Measurements from ENCODE around the gene ZNF598.

The ZNF598 gene

DNA sequence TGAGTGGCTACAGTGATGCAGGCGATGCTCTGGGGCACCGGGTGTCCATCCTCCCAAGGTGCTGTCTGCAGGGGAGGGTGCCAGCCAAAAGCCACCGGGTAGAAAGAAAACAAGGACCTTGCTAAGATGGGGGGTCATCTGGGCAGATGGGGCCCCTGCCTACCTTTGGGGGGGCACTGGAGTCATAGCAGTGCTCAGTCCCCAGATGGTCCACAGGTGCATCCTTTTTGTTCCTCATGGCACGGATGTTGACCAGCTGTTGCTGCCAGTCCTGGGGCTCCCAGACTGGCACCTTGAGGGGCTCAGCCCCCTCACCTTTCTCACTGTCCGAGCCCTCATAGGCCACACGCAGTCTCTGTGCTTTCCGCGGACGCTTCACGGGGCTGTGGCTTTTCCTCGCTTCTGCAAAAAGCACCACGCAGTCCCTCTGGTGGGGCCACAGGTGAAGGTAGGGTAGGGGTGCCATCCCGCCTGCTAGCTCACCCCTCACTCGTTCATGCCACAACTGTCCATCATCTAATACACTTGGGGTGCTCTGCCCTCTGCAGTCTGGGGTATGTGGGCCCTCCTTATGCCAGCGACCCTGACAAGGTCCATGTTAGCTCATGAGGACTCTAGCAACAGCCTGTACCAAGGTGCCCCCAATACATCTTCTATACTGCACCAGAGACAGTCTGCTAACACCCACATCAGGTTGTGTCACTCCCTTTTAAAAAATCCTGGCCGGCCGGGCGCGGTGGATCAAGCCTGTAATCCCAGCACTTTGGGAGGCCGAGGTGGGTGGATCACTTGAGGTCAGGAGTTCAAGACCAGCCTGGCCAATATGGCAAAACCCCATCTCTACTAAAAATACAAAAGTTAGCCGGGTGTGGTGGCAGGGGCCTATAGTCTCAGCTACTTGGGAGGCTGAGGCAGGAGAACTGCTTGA, 36.6 kb upstream of the ZNF598 start:
- Mint-ChIP-seq H3K27ac (no peak overlapping the region), H3K36me3 (ENCODE audit: insufficient read depth) (peaks cover 5% of the 10 kb centered on the region), H3K27me3 (no peaks in the 10 kb centered on the region), H3K4me3 (peak overlapping the region; percentile 89 to 90), H3K4me1 (ENCODE audit: low read depth in 2 of 2) (peaks cover 15% of the 10 kb centered on the region in 2 donors), H3K9me3 (no peaks in the 10 kb centered on the region)
- ATAC-seq (replicated peaks) (no peak), DNase-seq (no peak)

DNA sequence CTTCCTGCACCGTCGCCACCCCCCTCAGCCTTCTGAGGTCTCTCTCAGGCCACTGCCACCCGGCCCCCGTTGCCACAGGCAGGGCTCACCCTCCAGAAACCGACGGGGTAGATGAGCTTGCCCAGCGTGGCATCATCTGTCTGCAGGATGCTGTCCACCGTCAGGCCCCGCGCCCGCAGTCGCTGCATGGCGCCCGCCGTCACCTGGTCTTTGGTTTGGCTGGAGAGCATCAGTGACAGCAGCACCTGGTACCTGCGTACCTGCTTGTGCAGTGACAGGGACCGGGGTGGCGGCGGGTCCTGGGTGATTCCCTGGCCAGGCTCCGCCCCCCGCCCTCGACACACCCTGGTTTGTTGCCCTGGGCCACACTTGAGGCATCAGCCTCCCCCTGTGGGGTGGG, 34.9 kb upstream of the ZNF598 start:
- Mint-ChIP-seq H3K9me3 (no peaks in the 10 kb centered on the region), H3K4me1 (ENCODE audit: low read depth in 2 of 2) (peaks cover 13 to 15% of the 10 kb centered on the region in 2 donors), H3K36me3 (ENCODE audit: insufficient read depth) (no peaks in the 10 kb centered on the region), H3K27ac (no peak overlapping the region), H3K27me3 (no peaks in the 10 kb centered on the region), H3K4me3 (no peak overlapping the region)
- DNase-seq = no peak
- ATAC-seq (replicated peaks) = no peak

DNA sequence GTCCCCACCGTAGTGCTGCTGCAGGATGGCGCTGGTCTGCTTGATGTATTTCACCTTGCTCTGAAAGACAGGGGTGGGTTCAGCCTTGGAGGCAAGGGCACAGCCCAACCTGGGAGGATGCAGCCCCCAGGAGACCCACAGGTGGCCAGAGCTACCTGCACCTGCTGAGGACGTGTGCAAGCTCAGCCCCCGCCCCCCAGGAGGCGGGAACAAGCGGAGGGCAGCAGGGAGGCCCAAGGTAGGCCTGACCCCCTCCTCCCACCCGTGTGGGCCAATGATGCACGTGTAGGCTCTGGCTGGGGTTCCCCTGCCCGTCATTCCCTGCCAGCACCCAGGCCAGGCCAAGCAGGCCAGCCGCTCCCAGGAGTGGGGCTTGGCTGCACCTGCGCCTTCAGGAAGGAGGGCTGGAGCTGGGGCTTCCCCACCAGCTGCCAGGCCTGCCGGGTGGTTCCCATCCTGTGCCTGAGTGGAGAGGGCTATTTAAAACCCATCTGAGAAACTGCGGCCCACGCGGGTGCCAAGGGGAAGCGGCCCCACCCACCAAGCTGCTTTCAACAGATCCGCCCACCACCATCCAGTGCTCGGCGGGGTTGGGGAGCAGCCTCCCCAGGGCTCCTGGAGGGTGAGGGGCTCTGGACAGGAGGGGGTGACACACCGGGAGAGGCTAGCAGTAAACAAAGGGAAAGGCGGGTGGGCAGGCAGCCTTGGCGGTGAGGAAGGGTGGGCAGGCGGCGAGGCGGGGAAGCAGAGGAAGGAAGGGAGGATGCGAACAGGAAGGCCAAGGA, 34.2 kb upstream of the ZNF598 start:
- Mint-ChIP-seq H3K9me3 (no peaks in the 10 kb centered on the region), H3K27ac (no peak overlapping the region), H3K36me3 (ENCODE audit: insufficient read depth) (no peaks in the 10 kb centered on the region), H3K4me3 (no peak overlapping the region), H3K4me1 (ENCODE audit: low read depth in 2 of 2) (peaks cover 13 to 15% of the 10 kb centered on the region in 2 donors), H3K27me3 (no peaks in the 10 kb centered on the region)
- no peak for ATAC-seq (replicated peaks)
- DNase-seq = no peak

DNA sequence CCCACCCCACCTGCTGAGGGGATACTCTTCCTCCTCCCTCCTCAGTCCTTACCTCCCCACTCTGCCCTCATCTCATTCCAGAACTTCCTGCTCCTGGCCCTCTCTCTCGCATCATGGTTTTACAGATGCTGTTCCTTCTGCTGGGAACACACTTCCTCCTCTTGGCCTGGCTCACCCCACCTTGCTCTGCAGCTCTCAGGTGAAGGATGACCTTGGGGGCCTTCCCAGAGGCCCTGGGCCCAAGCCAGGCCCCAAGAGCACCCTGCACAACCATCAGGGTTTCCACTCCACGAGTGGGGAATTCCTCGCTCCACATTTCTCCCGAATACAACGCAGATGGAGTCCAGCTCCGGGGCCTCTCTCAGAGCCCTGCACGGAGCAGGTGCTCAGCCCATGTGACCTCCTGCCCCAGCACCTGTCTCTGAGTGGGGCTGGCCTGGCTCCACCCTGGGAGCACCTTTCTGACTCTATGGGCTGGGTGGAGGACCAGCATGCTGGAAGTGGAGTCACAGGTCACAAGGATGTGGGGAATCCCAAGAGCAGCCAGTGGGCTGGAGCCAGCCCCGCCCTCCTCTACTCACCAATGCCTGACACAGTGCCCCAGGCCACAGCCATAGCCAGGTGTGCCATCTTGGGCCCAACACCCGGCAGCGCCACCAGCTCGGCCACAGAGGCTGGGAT, 33.5 kb upstream of the ZNF598 start:
- H3K4me3 Mint-ChIP-seq = no peak overlapping the region
- peaks cover 6 to 8% of the 10 kb centered on the region in 2 donors for H3K4me1 Mint-ChIP-seq (ENCODE audit: low read depth in 2 of 2)
- H3K27ac Mint-ChIP-seq = no peak overlapping the region
- ATAC-seq (replicated peaks) (no peak), DNase-seq (no peak)
- H3K9me3 Mint-ChIP-seq = no peaks in the 10 kb centered on the region
- no peaks in the 10 kb centered on the region for H3K36me3 Mint-ChIP-seq (ENCODE audit: insufficient read depth)
- H3K27me3 Mint-ChIP-seq = no peaks in the 10 kb centered on the region

DNA sequence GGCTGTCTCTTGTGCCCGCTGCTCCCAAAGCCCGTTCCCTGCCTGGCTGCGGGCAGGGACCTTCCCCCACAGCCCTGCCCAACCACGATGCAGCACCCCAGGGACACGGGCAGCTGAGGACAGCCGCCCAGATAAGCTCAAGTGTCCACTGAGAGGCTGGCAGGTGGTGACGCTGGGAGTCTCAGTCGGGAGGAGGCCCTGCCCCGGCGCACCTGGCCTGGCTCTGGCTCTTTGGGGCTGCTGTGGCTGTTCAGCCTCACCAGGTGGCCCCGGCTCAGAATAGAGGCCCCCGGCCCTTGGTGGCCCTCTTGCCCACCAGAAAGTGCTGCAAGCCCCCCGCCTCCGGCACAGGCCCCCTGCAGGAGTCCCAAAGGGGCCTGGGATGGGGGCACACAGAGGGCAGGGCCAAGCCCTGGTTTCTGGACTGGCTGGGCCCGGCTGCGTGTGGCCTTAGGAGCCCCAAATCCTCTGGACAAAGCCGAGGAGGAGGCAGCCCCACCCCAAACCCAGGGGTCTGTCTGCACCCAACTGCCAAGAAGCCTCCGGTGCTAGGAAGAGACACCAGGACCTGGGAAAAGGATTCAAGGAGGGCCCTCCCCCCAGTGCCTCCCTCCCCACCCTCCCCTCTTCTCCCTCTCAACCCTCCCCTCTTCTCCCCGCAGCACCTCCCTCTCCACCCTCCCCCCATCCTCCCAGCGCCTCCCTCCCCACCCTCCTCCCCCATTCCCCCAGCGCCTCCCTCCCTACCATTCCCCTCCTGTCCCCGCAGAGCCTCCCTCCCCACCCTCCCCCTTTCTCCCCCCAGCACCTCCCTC, 32.8 kb upstream of the ZNF598 start:
- no peak for ATAC-seq (replicated peaks)

DNA sequence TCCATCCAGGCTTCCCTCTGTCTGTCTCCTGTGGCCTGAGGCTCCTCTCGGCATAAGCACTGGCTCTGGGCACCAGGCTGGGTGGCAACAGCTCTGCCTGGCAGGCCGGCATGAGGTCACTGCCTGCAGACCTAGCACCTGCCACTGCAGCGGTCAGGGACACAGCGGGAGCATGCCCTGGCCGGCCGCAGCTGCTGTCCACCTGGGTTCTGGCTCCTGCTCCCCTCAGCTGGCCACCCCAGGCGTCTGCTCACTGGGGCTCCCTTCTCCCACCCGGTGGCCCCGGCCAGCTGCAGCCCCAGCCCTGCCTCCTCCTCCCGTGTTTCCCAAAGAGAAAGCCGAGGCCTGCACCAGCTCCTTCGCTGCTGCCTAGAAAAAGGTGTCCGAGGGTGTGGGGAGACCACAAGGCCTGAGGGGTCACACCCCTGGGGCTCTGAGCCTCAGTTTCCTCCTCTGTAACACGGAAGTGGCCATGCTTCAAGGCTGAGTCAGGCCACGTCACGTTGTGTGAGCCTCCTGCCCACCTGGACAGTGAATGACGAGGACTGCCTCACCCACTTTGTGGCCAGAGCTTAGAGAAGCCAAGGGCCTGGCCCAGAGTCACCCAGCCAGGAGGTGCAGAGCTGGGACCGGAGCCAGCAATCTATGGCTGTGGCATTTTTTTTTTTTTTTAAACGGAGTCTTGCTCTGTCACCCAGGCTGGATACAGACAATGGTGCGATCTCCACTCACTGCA, 31.3 kb upstream of the ZNF598 start:
- DNase-seq (no peak), ATAC-seq (replicated peaks) (no peak)
- Mint-ChIP-seq H3K36me3 (ENCODE audit: insufficient read depth) (no peaks in the 10 kb centered on the region), H3K4me3 (no peak overlapping the region), H3K27ac (no peak overlapping the region), H3K4me1 (ENCODE audit: low read depth in 2 of 2) (no peaks in the 10 kb centered on the region), H3K27me3 (no peaks in the 10 kb centered on the region), H3K9me3 (no peaks in the 10 kb centered on the region)

More for the DNA sequence above, 32.8 kb upstream of the ZNF598 start:
- H3K27me3 Mint-ChIP-seq = no peaks in the 10 kb centered on the region
- no peaks in the 10 kb centered on the region for H3K9me3 Mint-ChIP-seq
- H3K27ac Mint-ChIP-seq = no peak overlapping the region
- no peaks in the 10 kb centered on the region for H3K36me3 Mint-ChIP-seq (ENCODE audit: insufficient read depth)
- no peak for DNase-seq
- no peak overlapping the region for H3K4me3 Mint-ChIP-seq
- H3K4me1 Mint-ChIP-seq (ENCODE audit: low read depth in 2 of 2) = peaks cover 5 to 6% of the 10 kb centered on the region in 2 donors

DNA sequence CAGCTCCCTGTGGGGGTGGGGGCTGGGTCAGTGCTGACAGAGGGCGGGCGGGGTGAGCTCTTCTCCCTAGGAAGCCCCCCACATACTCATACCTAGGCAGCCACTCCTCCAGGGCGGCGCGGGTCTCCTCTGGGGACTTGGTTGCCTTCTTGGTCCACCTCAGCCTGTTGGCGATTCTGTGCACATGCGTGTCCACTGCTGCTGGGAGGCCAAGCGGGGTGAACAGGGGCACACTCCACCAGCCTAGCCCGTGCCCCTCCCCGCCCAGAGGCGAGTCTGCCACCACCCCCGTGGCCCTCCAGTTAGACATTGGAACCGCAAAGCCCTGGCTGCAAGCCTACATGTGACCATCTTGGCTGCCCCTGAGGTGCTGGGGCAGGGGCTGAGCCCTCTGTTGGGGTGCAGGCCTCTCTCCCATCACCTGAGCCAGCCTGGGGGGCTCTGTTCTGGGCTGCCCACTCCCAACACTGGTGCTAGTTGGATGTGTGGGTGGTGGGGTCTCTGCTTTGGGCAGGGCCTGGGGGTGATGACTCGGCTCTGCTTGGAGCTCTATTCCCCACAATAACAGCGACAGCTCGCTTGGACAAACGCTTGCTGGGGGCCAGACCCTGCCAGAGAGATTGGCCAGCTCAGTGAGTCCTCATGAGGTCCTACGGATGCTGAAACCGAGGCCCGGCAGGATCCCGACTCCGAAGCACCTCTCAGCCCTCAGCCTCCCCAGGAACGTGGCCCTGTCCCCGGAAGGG, 30.6 kb upstream of the ZNF598 start:
- Mint-ChIP-seq H3K27me3 (no peaks in the 10 kb centered on the region), H3K9me3 (no peaks in the 10 kb centered on the region), H3K36me3 (ENCODE audit: insufficient read depth) (no peaks in the 10 kb centered on the region), H3K27ac (no peak overlapping the region), H3K4me3 (no peak overlapping the region), H3K4me1 (ENCODE audit: low read depth in 2 of 2) (no peaks in the 10 kb centered on the region)
- DNase-seq (no peak), ATAC-seq (replicated peaks) (no peak)

DNA sequence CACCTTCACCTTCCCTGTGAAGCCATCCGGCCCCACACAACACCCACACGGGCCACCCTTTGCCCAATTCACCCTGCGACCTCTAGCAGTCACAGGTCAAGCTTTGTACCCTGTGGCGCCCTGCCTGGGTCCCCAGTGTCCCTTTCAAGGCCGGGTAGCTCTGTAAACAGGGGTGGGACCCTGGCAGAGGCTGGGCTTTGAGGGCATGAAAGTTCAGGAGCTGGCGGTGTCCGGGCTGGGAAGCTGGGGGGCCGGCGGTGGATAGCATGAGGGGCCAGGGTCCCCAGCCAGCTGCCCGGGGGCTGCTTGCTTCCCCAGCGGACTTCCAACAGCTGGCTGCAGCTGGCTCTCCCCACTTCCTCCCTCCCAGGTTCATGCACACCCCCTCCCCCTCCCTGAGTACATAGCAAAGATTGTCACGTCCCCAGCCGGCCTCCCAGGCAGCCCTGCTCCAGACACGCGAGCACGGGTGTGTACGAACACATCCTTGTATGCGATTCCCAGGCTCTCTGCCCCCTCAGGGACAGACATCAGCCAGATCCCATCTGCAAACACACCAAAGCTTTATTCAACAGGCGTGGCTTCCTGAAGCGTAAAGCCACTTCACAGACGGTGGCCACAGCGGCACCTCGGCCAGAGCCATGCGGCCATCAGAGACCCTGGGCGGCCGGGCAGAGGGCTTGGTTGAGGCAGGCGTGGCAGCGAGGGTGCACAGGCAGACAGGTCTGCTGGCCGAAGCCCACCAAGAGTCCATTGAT, 29.8 kb upstream of the ZNF598 start:
- no peak overlapping the region for H3K27ac Mint-ChIP-seq
- no peaks in the 10 kb centered on the region for H3K9me3 Mint-ChIP-seq

DNA sequence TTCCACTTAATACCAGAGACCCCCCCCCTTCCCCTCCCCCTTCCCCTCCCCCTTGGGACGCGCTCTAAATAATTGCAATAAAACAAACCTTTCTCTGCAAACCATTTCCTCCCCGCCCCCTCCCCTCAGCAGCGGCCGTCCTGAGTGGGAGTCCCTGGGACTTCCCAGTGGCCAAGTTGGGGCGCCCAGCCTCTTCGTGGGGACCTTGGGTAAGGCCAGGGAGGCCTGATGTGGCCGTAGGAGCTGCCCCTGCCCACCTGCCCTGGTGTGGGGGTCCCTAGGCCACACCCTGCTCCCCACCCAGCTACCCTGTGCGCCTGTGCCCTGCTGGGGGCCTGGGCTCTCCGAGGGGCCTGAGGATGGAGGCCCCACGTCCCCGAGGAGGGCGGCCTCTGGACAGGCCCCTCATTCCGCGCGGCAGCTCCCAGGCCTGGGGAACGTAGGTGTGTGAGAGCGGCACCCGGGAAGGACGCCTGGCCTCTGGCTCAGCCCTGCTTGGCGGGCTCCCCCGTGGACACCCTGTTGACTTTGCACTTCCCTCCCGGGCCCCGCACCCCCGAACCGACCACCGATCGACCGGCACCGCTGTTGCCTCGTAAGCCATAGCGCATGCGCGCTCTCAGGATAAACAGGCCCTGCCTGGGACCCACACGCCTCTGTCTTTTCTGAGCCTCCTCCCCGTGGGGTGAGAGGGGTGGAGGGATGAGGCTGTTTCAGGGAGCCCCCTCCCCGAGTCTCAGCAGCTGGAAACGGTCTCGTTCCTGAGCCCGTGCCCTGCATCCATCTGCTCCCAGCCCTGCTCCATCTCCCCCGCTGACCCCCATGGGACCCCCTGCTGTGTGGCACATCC, 29.0 kb upstream of the ZNF598 start:
- no peaks in the 10 kb centered on the region for H3K36me3 Mint-ChIP-seq (ENCODE audit: insufficient read depth)
- no peak for DNase-seq
- no peaks in the 10 kb centered on the region for H3K9me3 Mint-ChIP-seq
- no peaks in the 10 kb centered on the region for H3K4me1 Mint-ChIP-seq (ENCODE audit: low read depth in 2 of 2)
- no peak overlapping the region for H3K4me3 Mint-ChIP-seq
- no peak overlapping the region for H3K27ac Mint-ChIP-seq
- H3K27me3 Mint-ChIP-seq = no peaks in the 10 kb centered on the region
- no peak for ATAC-seq (replicated peaks)

More for the DNA sequence above, 29.8 kb upstream of the ZNF598 start:
- Mint-ChIP-seq H3K36me3 (ENCODE audit: insufficient read depth) (no peaks in the 10 kb centered on the region), H3K4me1 (ENCODE audit: low read depth in 2 of 2) (no peaks in the 10 kb centered on the region), H3K4me3 (no peak overlapping the region), H3K27me3 (no peaks in the 10 kb centered on the region)
- ATAC-seq (replicated peaks) = no peak
- no peak for DNase-seq

DNA sequence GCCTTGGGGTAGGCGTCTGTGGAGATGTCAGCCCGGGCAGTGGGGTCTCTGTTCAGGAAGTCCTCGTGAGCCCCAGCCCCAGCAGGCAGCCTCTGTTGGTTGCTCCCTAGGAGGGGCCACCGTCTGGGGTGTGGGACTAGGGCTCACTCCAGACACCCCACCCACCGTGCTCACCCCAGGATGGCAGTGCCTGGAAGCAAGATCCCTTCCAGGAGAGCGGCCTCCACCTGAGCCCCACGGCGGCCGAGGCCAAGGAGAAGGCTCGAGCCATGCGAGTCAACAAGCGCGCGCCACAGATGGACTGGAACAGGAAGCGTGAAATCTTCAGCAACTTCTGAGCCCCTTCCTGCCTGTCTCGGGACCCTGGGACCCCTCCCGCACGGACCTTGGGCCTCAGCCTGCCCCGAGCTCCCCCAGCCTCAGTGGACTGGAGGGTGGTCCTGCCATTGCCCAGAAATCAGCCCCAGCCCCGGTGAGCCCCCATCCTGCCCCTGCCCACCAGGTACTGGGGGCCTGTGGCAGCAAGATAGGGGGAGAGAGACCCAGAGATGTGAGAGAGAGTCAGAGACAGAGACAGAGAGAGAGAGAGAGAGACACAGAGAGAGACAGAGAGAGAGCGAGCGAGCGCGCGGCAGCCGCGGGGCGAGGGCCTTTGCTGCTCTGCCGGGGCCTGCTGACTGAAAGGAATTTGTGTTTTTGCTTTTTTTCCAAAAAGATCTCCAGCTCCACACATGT, 28.2 kb upstream of the ZNF598 start:
- Mint-ChIP-seq H3K27ac (no peak overlapping the region), H3K4me1 (ENCODE audit: low read depth in 2 of 2) (no peaks in the 10 kb centered on the region), H3K9me3 (no peaks in the 10 kb centered on the region), H3K36me3 (ENCODE audit: insufficient read depth) (no peaks in the 10 kb centered on the region), H3K4me3 (no peak overlapping the region), H3K27me3 (no peaks in the 10 kb centered on the region)
- no peak for DNase-seq
- ATAC-seq (replicated peaks) = no peak

All from effector memory CD8-positive, alpha-beta T cell (primary cell).